EL (cell line): ENCODE measurements around the gene C2orf74.
"Not testable (repeated sequence)": the region's sequence is repeated elsewhere in the genome, so short reads cannot be mapped to it uniquely, and the experiment has no call there.

Experiments used
- DNase-seq: peaks from one replicate; pipeline ENCODE4 v3.0.0-alpha.2; 2016

The C2orf74 gene

DNA sequence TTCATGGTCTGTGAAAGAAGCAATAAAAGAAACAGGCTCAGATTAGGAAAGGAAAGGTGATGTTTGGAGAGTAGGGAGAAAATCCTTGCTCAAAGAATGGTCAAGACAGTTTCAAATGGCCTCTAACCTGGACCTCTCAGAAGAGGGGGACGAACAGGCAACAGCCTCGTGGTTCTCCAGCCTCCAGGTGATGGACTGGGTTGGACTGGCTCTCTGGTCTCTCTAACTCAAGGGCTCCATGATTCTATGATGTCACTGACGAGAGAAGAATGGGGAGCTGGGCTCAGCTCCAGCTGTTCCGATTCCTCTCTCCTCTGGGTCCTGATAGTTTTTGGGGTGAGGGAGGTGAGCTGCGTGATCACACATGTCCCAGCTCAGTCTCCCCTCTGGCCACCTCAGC lies at the start of gene C2orf74:
Gene C2orf74 (plus strand): TSS at position 301 of the 400 bp plus-strand sequence. CDS start 327 bp downstream, outside the sequence.
- no peak for DNase-seq

DNA sequence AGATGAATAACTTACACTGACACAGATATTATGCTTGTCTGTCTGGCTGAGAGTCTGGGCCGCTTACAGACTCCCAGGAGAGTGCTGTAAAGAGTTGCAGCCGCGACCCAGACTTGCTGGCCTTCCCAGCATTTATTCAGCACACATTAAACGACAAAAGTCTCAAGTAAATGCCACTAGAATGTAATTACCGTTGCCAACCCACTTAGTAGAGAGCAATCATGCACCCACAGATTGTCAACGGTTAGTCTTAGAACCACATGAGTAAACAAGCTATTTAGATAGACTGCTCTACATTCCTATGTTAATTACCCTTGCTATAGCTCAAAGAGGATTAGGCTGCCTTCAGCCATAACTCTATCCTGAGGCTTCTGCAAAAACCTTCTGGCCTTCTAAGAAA lies 47.8 kb upstream of the C2orf74 start:
- DNase-seq: no peak

DNA sequence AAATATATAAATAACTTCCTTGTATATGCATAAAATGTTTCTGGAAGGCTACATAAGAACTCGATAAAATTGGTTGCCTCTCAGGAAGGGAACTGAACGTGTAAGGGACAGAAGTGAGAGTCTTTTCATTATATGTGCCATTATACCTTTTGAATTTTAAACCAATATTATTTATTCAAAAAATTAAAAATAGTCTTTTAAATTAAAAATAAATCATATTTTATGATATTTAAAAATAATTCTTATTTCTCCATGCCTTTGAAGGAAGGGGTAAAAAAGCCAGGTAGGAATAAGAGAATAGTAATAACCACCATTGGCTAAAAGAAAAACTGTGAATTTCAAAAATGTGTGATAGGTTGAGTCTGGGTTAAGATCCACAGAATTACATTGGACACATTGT lies 45.7 kb upstream of the C2orf74 start:
- no peak for DNase-seq

DNA sequence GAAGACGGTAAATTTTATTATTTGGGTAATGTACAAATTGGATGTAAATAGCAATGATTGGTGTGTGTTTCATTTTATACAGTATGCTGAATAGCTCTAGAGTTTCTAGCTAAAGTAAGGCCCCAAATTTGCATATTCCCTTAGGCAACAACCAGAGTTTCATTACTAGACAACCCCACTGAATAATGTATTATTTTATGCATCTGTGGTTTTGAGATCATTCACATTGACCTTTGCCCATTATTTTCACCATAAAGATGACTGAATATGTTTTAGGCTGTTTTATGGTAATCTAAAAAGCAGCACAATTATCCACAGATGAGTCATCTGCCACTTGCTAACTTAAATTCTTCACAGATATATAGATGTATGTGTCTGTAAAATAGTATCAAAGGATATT lies 44.5 kb upstream of the C2orf74 start:
- peak; percentile 81 for DNase-seq

DNA sequence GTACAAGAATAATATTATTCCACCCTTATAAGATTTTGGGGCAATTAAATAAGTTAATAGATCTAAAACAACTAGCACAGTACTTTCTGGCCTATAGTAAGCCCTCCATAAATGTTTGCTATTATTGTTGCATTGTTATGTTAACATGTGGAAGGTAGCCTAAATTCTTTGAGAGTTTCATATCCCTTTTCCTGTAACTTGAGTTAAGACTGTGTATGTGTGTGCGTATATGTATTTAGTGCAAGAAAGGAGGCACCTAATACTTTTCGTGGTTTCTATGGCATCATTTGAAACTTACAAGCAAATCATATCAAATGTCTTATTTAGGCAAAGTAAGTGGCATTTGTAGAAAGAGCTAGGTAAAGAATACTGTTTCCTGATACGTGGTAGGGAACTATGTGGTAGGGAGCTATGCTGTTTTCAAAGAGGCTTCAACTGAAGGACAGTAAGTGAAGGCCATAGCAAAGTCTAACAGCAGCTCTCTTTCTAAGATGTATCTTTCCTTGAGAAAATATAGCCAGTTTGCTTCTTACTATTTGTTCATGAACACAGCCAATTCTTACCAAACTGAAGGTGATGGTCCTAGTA lies 36.8 kb upstream of the C2orf74 start:
- DNase-seq: no peak

DNA sequence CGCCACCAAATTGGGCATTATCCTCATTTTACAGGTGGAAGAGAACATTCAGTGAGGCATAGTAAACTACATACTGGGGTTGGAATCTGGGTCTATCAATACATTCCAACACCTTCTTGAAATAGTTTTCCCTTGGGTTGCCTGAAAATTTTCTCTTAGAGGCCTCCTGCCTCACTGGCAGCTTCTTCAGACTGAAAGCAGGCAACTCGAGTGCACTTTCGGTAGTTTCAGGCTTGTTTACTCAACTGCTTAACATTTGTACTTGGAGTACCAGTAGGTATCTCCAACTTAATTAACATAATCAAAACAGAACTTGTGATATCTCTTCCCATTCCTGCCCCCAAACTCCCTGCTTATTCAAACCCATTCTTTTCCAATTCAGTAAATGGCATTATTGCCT lies 36.2 kb upstream of the C2orf74 start:
- DNase-seq: no peak

DNA sequence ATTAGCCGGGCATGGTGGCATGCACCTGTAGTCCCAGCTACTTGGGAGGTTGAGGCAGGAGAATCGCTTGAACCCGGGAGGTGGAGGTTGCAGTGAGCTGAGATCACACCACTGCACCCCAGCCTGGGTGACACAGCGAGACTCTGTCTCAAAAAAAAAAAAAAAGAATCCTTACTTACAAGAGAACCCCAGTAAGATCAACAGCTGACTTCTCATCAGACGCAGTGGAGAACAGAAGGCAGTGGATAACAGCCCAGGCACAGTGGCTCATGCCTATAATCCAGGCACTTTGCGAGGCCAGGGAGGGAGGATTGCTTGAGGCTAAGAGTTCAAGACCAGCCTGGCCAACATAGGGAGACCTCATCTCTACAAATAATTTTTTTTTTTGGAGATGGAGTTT lies 33.9 kb upstream of the C2orf74 start:
- not testable (repeated sequence) for DNase-seq

DNA sequence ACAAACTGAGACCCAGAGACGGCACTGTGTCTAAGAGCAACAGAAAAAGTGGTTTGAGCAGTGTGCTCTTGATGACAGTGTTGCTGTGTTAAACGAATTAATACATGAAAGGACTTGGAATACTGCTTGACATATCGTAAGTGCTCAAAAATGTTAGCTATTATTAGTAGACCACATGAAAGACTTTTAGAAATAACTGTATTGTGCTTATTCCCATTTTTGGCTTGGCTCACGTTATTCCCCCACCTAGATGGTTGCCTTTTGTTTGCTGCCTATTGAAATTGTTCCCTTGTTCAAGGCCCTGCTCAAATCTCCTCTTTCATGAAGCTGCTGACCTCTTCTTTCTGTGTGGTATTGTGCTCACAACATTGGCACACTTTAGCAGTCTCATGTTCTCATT lies 27.8 kb upstream of the C2orf74 start:
- no peak for DNase-seq

DNA sequence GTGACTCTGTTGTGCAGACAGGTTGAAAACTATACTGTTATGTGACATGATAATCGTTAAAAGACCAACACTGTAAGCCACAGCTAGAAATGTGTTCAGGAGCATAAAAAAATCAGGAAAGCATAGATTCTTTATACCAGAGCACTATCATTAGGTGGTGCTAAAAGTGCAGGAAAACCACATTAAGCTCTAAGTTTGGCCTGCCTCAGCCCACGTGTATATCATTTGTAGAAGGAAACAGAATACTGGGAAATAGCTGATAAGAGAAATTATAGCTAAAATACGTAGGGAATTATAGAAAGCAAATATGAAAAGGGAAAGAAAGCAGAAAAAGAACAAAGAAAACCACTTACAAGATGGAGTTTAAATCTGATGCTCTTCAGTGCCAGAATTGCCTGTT lies 26.5 kb upstream of the C2orf74 start:
- peak; percentile 32 for DNase-seq

DNA sequence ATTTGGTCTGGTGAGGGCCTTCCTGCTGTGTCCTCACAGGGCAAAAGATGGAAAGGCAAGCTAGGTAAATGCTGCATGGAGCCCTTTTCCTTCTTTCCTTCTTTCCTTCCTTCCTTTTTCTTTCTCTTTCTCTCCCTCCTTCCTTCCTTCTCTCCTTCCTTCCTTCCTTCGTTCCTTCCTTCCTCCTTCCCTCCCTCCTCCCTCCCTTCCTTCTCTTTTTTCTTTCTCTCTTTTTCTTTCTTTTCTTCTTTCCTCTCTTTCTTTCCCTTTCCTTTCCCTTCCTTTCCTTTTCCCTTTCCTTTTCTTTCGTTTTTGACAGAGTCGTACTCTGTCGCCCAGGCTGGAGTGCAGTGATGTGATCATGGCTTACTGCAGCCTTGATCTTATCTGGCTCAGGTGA lies 23.1 kb upstream of the C2orf74 start:
- DNase-seq: no peak

DNA sequence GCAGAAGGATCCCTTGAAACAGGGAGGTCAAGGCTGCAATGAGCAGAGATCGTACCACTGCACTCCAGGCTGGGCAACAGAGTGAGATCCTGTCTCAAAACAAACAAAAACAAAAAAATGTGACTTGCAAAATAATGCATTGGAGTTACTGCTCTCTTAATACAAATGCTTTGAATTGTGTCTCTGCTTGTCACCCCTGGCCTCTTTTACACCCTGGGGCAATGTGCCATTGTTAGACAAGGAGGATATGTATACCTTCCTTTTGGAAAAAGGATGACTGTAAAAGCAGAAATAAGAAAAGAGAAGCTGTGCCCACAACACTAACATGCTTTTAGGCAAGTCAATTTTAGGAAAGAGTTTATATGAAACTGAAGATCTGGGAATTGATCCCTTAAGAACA lies 20.8 kb upstream of the C2orf74 start:
- no peak for DNase-seq

DNA sequence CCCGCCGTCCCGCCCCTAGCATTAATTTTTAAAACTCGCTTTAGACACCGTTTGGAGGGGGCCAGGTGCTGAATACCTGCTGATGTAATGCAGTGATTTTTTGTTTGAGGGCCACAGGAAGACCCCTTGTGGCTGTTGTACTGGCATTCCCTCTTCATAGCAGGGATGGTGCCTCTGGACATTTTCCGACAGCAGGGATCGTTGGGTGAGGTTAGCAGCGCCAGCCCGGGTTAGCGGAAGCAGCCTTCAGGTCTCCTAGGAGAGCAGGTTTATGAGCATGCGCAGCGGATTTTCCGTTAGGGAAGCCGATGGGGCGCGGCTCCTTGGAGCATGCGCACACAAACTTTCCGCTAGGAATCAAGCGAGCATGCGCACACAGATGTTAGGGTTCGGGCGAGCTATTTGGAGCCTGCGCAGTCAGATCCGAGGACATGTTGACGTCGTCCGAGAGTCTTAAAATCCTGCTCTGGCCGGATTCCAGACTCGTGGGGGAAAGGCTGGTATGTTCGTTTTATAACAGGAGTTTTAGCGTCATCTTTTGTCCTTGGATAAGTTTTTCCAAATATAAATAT lies 17.2 kb upstream of the C2orf74 start:
- DNase-seq: peak; percentile 98

DNA sequence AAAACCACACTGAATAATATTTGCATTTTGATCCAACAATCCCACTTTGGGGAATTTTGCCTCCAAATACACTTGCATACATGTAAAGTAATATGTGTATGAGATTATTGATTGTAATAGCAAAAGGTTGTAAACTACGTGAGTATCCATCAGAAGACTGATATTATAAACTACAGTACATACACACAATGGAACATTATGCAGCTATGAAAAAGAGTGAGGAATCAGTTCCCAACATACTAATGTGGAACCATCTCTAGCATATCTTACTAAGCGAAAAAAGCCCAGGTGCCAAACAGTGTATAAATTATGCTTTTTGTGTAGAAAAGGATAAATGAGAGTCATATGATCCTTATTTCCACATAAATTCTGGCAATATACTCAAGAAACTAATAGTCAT lies 16.0 kb upstream of the C2orf74 start:
- no peak for DNase-seq

DNA sequence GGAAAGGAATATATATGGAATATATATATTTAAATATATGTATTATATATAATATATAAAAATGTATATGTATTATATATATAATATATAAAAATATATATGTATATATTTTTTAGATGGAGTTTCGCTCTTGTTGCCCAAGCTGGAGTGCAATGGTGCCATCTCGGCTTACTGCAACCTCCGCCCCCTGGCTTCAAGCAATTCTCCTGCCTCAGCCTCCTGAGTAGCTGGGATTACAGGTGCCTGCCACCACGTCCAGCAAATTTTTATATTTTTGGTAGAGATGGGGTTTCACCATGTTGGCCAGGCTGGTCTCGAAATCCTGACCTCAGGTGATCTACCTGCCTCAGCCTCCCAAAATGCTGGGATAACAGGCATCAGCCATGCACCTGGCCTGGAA lies 13.9 kb upstream of the C2orf74 start:
- DNase-seq: not testable (repeated sequence)

DNA sequence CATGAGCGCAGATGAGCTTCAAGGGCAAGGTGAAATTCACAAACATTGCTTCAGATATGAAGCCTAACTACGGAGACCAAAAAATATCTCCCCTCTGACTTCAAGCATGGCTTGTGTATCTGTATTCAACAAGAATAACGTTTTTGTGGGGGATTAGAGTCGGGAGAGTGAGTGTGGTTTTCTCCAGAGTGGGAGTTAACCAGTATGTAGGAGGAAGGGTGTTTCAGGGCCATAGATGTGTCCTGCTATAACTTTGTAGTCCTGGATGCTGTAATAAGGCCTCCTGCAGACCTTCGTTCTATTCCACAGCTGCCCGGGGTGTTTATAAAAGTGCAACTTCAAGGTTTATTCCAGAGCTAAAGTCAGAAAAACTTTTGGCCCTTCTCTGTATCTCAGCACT lies 12.9 kb upstream of the C2orf74 start:
- DNase-seq: no peak

DNA sequence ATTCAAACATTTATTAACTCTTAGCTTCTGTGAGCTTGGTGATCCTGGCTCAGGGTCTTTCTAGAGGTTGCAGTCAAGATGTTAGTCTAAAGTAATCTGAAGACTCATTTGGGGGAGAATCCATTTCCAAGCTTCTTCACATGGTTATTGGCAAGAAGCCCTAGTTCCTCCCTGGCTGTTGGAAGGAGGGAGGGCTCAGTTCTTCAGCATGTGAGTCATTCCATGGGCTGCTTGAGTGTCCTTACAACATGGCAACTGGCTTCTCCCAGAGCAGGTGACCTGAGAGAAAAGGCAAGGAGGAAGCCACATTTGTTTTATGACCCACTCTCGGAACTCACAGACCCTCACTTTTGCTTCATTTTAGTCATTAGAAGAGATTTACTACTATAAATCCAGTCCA lies 10.6 kb upstream of the C2orf74 start:
- DNase-seq: peak; percentile 60

DNA sequence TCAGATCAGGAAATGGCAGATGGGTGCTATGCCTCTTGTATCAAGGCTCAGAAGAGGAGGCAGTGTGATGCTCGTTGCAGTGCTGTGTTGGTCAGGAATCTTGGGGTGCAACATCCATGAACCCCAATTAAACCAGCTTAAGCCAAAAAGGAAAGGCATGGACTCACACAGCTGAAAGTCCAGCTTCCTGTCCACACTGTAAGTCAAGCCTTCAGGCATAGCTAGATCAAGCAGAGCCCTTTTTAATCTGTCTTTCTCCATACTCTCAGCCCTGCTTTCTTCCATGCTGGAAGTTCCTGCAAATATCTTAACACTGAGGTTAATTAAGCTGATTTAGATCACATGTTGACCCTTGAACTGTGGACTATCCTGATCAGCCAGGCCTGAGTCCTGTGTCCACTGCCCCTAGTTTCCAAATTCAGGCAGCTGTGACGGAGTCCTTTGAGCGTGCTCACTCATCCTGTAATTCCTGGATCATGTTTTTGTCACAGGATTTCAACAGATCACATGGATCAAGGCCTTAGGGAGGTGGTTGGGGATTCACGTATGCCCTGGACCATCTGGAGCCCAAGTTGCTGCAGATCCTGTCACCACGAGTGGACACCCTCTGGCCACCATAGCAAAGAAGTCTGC lies 4.5 kb upstream of the C2orf74 start:
- no peak for DNase-seq

DNA sequence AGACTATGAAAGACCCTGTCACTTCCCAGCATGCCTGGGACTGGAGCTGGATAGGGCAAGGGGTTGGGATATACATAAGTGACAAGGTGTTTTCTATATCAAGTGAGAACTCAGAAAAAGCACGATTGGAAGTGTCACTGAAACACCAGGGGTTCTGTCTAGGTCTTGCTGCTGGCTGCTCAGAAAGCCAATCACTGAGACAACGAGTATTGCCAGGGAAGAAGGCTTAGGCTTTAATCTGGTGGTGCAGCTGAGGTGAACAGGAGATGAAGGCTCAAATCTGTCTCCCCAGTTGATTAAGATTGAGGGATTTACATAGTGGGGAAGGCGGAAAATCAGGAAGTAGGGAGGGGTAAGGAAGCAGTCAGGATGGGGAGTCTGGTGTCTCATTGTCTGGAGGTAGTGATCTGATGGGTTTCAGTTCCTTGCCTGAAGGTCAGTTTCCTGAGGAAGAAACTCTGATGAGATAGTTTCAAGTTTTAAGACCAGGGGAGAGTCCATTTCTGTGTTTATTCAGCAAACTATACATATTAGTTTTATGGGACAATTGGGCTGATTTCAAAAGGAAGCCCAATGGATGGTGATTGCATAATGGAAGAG lies 3.5 kb upstream of the C2orf74 start:
- no peak for DNase-seq

DNA sequence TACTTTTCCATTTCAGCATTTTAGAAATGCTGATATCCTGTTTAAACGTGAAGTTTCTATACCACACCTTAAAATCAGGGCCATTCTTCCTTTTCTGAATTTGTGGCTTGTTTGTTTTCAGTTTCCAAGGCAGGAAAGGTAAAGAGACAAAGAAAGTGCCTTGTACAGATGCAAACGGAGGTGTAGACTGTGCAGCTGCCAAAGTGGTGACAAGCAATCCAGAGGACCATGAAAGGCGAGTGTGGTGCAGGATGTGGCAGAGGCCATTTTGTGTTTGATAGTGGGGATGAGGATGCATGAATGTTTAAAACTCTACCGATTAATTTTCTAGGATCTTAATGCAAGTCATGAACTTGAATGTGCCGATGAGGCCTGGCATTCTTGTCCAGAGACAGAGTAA lies 733 bp downstream of the C2orf74 start:
- DNase-seq: no peak

DNA sequence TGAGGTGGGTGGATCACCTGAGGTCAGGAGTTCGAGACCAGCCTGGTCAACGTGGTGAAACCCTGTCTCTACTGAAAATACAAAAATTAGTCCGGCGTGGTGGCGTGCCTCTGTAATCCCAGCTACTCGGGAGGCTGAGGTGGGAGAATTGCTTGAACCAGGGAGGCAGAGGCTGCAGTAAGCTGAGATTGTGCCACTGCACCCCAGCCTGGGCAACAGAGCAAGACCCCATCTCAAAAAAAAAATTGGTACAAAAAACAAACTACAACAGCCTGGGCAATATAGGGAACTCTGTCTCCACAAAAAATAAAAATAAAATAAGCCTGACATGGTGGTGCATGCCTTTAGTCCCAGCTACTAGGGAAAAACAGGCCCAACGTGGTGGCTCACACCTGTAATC lies 3.1 kb downstream of the C2orf74 start:
- not testable (repeated sequence) for DNase-seq

DNA sequence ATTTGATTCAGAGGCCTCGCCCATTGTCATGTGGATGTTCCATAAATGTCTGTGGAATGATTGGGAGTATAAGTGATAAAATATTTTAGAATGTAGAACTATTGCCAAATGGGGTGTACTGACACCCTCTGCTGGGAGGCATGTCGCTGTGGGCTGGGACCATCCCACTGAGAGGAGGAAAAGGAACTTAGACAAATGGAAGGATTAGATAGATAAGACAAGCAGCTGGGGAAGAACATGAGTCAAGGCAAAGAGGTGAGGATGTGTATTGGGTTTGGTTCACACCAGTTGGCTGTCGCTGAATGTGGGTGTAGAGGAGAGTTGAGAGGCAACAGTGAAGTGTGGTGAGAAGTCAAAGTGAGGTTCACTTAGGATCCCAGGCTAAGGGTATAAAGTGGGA lies 4.0 kb downstream of the C2orf74 start:
- DNase-seq: no peak

DNA sequence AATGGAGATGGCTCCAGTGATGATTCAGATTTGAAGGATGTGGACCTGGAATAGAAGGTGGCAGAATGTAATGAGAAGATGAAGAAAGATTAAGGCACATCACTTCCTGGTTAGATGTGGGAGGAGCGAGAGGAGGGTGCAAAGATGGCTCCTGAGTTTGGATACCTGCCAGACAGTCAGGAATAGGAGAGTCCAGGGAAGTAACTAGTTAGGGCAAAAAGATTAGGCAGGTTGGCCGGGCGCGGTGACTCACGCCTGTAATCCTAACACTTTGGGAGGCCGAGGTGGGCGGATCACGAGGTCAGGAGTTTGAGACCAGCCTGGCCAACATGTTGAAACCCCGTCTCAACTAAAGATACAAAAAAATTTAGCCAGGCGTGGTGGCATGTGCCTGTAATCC lies 5.6 kb downstream of the C2orf74 start:
- DNase-seq: no peak

DNA sequence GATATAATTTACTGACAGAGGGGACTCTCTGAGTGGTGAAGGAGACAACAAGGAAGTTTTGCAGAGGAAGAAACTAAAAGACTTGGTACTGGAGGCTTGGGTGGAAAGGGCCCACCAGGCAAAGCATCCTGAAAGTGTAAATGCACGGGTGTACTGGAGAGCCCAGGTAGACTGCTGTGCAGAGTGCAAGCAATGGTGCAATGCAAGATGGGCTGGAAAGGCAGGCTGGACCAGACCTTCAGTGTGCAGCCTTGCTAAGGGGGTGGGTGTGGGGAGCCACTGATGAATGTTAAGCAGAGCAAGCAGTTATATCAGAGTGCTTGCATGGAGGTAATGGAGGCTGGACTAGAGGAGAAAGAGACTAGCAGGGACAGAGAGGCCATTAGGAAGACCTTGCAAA lies 10.7 kb downstream of the C2orf74 start:
- DNase-seq: no peak

DNA sequence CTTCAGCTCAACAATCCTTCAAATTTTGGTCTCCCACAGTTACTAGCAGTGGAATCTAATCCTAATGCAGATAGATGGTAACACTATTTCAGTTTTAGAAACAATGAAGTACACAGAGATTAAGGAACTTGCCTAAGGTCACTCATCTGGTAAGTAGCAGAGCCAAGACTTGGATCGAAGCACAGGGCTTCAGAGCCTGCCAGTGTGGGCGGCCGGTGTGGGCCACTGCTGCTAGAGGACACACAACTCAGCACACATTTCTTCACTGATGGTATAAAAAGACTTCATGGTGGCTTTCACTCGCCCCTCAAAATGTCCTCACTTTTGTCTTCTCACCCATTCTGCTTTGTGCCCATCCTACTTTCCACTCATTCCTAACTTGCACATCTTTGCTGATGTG lies 11.1 kb downstream of the C2orf74 start:
- DNase-seq: no peak

DNA sequence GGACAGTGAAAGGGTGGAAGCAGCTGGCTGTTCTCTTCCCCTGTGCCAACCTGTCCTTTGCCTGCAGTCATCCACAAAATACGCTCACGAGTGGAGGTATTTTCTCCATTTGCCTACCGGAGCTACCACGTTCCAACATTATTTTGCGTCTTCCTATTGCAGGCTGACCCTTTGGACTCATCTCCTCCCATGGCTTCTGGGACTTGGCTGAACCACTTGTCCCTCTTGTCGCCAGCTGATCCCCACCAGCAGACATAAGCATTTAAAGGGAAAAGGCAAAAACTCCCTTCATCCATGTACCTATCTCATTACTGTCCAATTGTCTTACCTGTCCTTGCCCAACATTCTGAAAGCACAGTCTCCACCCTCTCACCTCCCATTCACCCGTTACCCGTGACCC lies 13.0 kb downstream of the C2orf74 start:
- DNase-seq: no peak
